ENCODE measurements around the gene ANKLE2.

- TF ChIP-seq CTCF (IDR thresholded peaks at IDR 0.05; ENCODE audit: insufficient read depth, low read length) (no peak), GABPA (IDR thresholded peaks at IDR 0.05; ENCODE audit: low read depth) (no peak), POLR2AphosphoS5 (IDR thresholded peaks at IDR 0.05; ENCODE audit: low read depth) (no peak), REST (IDR thresholded peaks at IDR 0.05; ENCODE audit: insufficient replicate concordance, low read depth) (no peak)
These were observed 51.6 kb downstream of the ANKLE2 start for GRCh38 chr12:132710043-132710404.
